Measurements from ENCODE around the gene OR52H1.

DNA sequence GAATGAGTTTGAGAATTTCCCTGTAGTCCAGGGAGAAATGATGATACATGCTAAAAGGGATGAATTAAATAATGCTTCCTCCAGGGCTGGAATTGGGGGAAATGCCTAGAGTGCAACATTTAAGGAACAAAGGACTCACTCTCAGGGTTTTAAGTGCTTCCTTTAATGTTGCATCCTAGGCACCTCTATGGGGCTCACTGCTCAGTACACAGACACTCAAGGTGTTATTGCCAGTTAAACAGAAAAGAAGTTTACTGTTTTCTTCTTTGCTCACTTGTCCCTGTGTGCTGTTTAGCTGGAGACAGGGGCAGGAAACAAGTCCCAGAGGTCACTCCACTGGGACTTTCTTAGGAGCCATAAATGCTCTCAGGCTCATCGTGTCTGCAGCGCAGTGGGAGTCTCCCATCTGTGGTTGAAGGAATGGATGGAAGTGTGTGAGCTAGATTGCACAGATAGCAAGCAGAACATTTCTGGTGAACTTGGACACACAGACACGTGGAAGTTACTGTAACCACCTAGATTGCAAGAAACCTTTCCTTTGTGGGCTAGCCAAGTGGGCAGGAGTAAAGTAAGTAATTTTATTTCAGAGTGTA, 8.4 kb upstream of the OR52H1 start:
- TF ChIP-seq, protein P1, sequence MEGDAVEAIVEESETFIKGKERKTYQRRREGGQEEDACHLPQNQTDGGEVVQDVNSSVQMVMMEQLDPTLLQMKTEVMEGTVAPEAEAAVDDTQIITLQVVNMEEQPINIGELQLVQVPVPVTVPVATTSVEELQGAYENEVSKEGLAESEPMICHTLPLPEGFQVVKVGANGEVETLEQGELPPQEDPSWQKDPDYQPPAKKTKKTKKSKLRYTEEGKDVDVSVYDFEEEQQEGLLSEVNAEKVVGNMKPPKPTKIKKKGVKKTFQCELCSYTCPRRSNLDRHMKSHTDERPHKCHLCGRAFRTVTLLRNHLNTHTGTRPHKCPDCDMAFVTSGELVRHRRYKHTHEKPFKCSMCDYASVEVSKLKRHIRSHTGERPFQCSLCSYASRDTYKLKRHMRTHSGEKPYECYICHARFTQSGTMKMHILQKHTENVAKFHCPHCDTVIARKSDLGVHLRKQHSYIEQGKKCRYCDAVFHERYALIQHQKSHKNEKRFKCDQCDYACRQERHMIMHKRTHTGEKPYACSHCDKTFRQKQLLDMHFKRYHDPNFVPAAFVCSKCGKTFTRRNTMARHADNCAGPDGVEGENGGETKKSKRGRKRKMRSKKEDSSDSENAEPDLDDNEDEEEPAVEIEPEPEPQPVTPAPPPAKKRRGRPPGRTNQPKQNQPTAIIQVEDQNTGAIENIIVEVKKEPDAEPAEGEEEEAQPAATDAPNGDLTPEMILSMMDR (conservative IDR thresholded peaks at IDR 0.05; ENCODE audit: low read depth, low read length) = no peak
- no peak for TF ChIP-seq EZH2 (IDR thresholded peaks at IDR 0.05; ENCODE audit: low read length, unreplicated experiment)

Measured in PC-3 (cell line).